Breast epithelium (tissue), 4 donors: ENCODE results near the gene FSTL4. TPM values are rescaled to one million over a fixed set of nuclear protein-coding genes. Genes with fewer than 3 reads are reported as not detected.

Experiments
- DNase-seq, 2 donors: peaks; one replicate each; pipeline ENCODE4 v3.0.0-alpha.2; 2019; ENCODE audit warnings: low spot score in 2 of 2
- H3K27ac ChIP-seq, 2 donors: fragments of 200-600 bp; sonication (generic) in 1 of 2; one replicate each; pipeline ENCODE4 v1.5.1; 2016 to 2019; ENCODE audit warnings: mild to moderate bottlenecking in 1 of 2
- H3K27me3 ChIP-seq, 2 donors: fragments of 200-600 bp; sonication (generic) in 1 of 2; one replicate each; pipeline versions ENCODE4 v1.5.1 to v1.6.0; 2017 to 2019; ENCODE audit warnings: control low read depth in 1 of 2, mild to moderate bottlenecking in 1 of 2
- H3K36me3 ChIP-seq: fragments of 200-600 bp; one replicate; pipeline ENCODE4 v1.5.1; 2019
- H3K4me1 ChIP-seq, 2 donors: fragments of 200-600 bp; sonication (generic); one replicate each; pipeline ENCODE4 v1.5.1; 2016 to 2019; ENCODE audit warnings: control low read depth in 1 of 2
- H3K4me3 ChIP-seq, 3 donors: fragments of 200-600 bp; sonication (generic); 1 replicate in 2 of 3; 2 replicates in 1 of 3; pipeline ENCODE4 v1.5.1; 2016 to 2019; ENCODE audit warnings: mild to moderate bottlenecking in 3 of 3, moderate library complexity in 2 of 3
- H3K9me3 ChIP-seq, 2 donors: fragments of 200-600 bp; sonication (generic) in 1 of 2; one replicate each; pipeline ENCODE4 v1.5.1; 2016 to 2019; ENCODE audit warnings: control low read depth in 1 of 2
- POLR2A ChIP-seq: fragments of 450-650 bp; IDR thresholded peaks from one replicate; pipeline ENCODE4 v1.6.1; 2016; ENCODE audit warnings: antibody characterized with exemption, mild to moderate bottlenecking, moderate library complexity
- POLR2AphosphoS5 ChIP-seq, 3 donors: sonication (generic); formaldehyde crosslinking; IDR thresholded peaks; one replicate each; pipeline ENCODE4 v1.6.1; 2017; ENCODE audit warnings: antibody characterized with exemption in 3 of 3
- intact Hi-C: fragments of 100-400 bp; cut with DNase I; formaldehyde crosslinking; loops from one replicate; pipeline ENCODE4 v1.15.1; 2023; ENCODE audit warnings: low total_unique reads
- total RNA-seq, 3 donors: library from RNA; depleted of rRNA; stranded (reverse); fragments of >200 nt; gene quantifications; one replicate each; pipeline ENCODE4 v1.1.0, GENCODE V29; 2016
- TF ChIP-seq, protein P1 (sequence below), 3 donors: fragments of 450-650 bp; IDR thresholded peaks; one replicate each; pipeline ENCODE4 v1.5.1; 2016 to 2017; ENCODE audit warnings: antibody characterized with exemption in 3 of 3, mild to moderate bottlenecking in 3 of 3, moderate library complexity in 3 of 3

FSTL4 gene
- total RNA-seq, 3 donors from 2014 or later = 0.16 to 0.98 (median 0.88) TPM

DNA sequence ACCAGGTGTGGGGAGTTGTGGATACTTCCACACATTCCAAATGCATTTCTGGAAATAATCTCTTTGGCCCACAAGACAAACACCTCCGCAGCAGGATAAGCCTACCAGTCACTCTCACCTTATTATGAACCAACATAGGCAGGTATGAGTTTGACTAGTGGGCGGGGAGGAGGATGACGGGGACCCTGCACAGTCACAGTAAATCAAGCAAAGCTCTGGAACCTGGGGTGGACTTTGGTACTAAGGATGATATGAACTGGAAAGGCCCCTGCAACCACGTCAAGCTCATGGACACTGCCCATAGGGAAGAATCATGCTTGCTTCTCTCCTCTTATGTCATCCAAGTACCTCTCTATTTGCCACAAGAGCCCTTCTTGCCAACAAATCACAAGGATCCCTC lies 301.2 kb downstream of the FSTL4 start:
- Histone ChIP-seq H3K4me1 (no peaks in the 10 kb centered on the region), H3K9me3 (no peaks in the 10 kb centered on the region), H3K36me3 (no peaks in the 10 kb centered on the region), H3K27me3 (no peaks in the 10 kb centered on the region), H3K27ac (no peak overlapping the region), H3K4me3 (no peak overlapping the region)
- DNase-seq = no peak
- intact Hi-C loops = no loop called here
- TF ChIP-seq, protein P1, sequence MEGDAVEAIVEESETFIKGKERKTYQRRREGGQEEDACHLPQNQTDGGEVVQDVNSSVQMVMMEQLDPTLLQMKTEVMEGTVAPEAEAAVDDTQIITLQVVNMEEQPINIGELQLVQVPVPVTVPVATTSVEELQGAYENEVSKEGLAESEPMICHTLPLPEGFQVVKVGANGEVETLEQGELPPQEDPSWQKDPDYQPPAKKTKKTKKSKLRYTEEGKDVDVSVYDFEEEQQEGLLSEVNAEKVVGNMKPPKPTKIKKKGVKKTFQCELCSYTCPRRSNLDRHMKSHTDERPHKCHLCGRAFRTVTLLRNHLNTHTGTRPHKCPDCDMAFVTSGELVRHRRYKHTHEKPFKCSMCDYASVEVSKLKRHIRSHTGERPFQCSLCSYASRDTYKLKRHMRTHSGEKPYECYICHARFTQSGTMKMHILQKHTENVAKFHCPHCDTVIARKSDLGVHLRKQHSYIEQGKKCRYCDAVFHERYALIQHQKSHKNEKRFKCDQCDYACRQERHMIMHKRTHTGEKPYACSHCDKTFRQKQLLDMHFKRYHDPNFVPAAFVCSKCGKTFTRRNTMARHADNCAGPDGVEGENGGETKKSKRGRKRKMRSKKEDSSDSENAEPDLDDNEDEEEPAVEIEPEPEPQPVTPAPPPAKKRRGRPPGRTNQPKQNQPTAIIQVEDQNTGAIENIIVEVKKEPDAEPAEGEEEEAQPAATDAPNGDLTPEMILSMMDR (IDR thresholded peaks at IDR 0.05) = no peak
- TF ChIP-seq POLR2AphosphoS5 (IDR thresholded peaks at IDR 0.05) = no peak
- no peak for TF ChIP-seq POLR2A

DNA sequence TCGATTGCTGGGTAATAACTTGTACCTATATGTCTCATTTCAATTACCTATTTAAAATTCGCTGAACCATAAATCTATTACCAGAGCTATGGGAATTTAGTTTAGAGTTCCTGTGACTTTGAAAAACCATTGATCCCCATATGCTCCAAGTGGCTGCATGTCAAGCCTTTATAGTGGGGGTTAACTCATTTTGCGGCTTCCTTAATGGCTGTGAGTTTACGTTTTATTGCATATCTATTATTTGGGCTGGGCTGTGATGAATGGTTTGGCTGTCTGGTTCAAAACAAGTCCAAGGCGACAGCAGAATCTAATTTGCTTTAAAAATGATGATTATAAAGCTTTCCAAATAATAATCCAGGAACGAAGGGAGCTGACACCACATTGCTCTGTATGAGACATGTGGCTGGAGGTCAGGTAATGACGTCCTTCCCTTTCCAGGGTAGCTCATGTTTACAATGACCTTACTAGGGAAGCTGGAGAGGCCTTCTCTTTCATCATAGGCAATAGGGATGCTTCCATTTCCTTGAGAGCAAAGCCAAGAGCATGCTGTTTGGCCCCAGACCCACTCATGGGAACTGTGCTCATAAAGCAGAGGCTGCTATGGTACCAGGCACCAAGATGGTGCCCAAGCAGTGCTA lies 302.2 kb downstream of the FSTL4 start:
- Histone ChIP-seq H3K36me3 (no peaks in the 10 kb centered on the region), H3K27ac (no peak overlapping the region), H3K4me1 (no peaks in the 10 kb centered on the region), H3K4me3 (no peak overlapping the region), H3K9me3 (no peaks in the 10 kb centered on the region), H3K27me3 (no peaks in the 10 kb centered on the region)
- no peak for DNase-seq
- TF ChIP-seq POLR2A = no peak
- no peak for TF ChIP-seq POLR2AphosphoS5 (IDR thresholded peaks at IDR 0.05)
- TF ChIP-seq, protein P1 (IDR thresholded peaks at IDR 0.05) = no peak
- intact Hi-C loops = no loop called here

DNA sequence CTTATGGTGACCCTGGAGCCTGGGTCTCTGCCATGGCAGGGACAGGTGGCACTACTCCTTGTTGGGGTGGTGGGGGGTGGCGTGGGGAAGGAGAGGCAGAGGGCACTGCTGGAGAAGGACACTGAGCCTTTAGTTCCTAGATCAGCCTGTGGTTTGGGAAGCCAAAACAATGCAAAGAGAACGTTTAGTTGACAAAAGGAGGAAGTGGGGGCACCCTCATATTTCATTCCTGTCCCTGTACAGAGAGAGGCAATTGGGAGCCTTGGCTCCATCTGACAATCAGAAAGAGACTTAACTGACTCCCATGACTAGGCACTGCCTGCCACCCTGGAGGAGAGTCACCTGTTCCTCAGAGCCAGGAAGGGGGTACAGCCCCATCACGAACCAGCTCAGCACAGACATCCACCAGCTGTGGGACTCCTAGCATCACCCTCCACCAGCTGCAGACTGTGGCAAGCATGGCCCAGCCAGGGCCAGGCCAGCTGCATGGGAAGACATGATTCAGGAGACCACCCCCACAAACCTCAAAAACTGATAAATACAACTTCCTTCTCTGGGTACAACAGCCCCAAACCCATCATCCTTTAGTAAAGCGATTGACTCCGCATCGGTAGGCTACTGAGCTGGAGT lies 303.1 kb downstream of the FSTL4 start:
- TF ChIP-seq POLR2A = no peak
- TF ChIP-seq, protein P1 (IDR thresholded peaks at IDR 0.05) = no peak
- no peak for TF ChIP-seq POLR2AphosphoS5 (IDR thresholded peaks at IDR 0.05)
- Histone ChIP-seq H3K4me1 (no peaks in the 10 kb centered on the region), H3K27me3 (no peaks in the 10 kb centered on the region), H3K36me3 (no peaks in the 10 kb centered on the region), H3K9me3 (no peaks in the 10 kb centered on the region), H3K4me3 (no peak overlapping the region), H3K27ac (no peak overlapping the region)
- intact Hi-C loops = no loop called here
- no peak for DNase-seq

DNA sequence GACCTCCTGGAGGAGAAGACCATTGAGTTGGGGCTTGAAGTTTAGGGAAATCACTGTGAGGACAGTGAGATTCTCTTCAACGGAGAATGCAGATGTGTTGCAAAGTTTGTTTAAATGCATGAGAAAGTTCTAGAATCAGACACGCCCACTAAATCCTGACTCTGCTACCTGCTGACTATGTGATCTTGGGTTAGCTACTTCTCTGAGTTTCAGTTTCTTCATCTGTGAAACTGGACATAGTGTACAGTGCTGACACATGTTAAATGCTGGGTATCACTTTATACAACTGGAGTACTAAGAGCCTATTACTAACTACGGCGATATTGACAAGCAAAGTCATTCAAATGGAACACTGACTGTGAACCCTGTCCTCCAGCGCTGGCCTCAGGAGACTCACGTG lies 305.1 kb downstream of the FSTL4 start:
- TF ChIP-seq POLR2A (no peak), POLR2AphosphoS5 (IDR thresholded peaks at IDR 0.05) (no peak)
- TF ChIP-seq, protein P1 (IDR thresholded peaks at IDR 0.05) = no peak
- intact Hi-C loops = no loop called here

DNA sequence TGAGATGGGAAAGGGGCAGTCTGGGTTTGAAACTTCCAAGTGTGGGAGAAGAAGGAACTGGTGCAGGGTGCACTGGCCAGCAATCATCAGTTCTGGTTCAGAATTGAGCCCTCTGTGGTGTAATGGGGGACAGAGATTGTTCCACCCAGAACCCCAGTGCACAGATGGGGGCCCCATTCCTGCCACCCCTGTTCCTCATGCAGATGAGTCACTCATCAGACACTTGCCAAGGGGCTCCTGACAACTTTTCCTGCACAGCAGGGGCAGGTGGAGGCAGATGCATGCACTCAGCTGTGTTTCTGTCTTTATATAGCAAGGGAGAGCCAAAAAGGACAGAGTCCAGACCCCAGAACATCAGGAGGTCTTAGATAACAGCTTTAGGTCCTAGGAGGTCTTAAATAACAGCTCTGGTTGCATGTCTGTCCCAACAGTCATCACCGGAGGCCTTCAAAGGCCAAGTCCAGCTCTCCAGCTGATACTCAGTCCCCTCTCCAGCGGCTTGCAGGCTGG lies 307.6 kb downstream of the FSTL4 start:
- no peak for DNase-seq
- Histone ChIP-seq H3K4me3 (no peak overlapping the region), H3K9me3 (no peaks in the 10 kb centered on the region), H3K27ac (no peak overlapping the region), H3K4me1 (no peaks in the 10 kb centered on the region), H3K36me3 (no peaks in the 10 kb centered on the region), H3K27me3 (no peaks in the 10 kb centered on the region)
- TF ChIP-seq, protein P1 (IDR thresholded peaks at IDR 0.05) = no peak
- TF ChIP-seq POLR2A = no peak
- TF ChIP-seq POLR2AphosphoS5 (IDR thresholded peaks at IDR 0.05) = no peak
- intact Hi-C loops = no loop called here

More for the DNA sequence above, 305.1 kb downstream of the FSTL4 start:
- no peak for DNase-seq
- no peaks in the 10 kb centered on the region for H3K9me3 ChIP-seq
- no peaks in the 10 kb centered on the region for H3K4me1 ChIP-seq
- H3K27ac ChIP-seq = no peak overlapping the region
- H3K36me3 ChIP-seq = no peaks in the 10 kb centered on the region
- no peak overlapping the region for H3K4me3 ChIP-seq
- no peaks in the 10 kb centered on the region for H3K27me3 ChIP-seq
